ENCODE data around the gene TMEM147.

GRCh38 chr19:35509018-35509652 is 36.3 kb upstream of the TMEM147 start:
- TF ChIP-seq CTCF (IDR thresholded peaks at IDR 0.05) (no peak), POLR2A (IDR thresholded peaks at IDR 0.05) (no peak)

All from testis (tissue), 2 donors.